ENCODE results near the gene TPD52L1. TPM values are rescaled to one million over a fixed set of nuclear protein-coding genes. Genes with fewer than 3 reads are reported as not detected.

Gene TPD52L1
- total RNA-seq, 1 donor from 2014 or later: 7.2 TPM

DNA sequence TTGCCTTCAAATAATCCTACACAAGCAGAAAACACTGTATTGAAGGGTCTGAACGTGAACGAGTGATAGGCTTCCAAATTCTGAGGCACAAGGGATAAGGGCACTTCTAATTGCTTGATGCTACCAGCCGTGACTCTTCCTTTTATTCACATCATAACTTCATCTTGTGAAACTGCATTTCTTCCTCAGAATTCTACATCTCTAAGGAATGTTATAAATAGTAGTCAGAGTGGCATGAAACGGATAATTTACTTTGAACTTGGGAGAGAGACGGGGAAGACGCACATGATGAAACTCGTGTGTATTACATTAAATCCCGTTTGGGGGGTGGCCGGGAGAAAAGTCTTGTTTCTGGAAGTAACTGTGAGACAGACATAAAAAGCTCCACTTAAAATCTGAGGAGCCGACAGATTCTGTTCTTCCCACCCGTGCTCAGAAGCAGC, 147.4 kb downstream of the TPD52L1 start:
- Mint-ChIP-seq H3K9me3 (ENCODE audit: unreplicated experiment) (peaks cover 7% of the 10 kb centered on the region), H3K27ac (ENCODE audit: unreplicated experiment) (peak overlapping the region; percentile 91), H3K27me3 (ENCODE audit: unreplicated experiment) (no peaks in the 10 kb centered on the region), H3K4me1 (ENCODE audit: unreplicated experiment) (peaks cover 27% of the 10 kb centered on the region), H3K4me3 (ENCODE audit: unreplicated experiment) (peak overlapping the region; percentile 85), H3K36me3 (ENCODE audit: unreplicated experiment) (peaks cover 30% of the 10 kb centered on the region)
- TF ChIP-seq, protein P1, sequence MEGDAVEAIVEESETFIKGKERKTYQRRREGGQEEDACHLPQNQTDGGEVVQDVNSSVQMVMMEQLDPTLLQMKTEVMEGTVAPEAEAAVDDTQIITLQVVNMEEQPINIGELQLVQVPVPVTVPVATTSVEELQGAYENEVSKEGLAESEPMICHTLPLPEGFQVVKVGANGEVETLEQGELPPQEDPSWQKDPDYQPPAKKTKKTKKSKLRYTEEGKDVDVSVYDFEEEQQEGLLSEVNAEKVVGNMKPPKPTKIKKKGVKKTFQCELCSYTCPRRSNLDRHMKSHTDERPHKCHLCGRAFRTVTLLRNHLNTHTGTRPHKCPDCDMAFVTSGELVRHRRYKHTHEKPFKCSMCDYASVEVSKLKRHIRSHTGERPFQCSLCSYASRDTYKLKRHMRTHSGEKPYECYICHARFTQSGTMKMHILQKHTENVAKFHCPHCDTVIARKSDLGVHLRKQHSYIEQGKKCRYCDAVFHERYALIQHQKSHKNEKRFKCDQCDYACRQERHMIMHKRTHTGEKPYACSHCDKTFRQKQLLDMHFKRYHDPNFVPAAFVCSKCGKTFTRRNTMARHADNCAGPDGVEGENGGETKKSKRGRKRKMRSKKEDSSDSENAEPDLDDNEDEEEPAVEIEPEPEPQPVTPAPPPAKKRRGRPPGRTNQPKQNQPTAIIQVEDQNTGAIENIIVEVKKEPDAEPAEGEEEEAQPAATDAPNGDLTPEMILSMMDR (IDR thresholded peaks at IDR 0.05): no peak
- no peak for DNase-seq (ENCODE audit: extremely low spot score, unreplicated experiment)

DNA sequence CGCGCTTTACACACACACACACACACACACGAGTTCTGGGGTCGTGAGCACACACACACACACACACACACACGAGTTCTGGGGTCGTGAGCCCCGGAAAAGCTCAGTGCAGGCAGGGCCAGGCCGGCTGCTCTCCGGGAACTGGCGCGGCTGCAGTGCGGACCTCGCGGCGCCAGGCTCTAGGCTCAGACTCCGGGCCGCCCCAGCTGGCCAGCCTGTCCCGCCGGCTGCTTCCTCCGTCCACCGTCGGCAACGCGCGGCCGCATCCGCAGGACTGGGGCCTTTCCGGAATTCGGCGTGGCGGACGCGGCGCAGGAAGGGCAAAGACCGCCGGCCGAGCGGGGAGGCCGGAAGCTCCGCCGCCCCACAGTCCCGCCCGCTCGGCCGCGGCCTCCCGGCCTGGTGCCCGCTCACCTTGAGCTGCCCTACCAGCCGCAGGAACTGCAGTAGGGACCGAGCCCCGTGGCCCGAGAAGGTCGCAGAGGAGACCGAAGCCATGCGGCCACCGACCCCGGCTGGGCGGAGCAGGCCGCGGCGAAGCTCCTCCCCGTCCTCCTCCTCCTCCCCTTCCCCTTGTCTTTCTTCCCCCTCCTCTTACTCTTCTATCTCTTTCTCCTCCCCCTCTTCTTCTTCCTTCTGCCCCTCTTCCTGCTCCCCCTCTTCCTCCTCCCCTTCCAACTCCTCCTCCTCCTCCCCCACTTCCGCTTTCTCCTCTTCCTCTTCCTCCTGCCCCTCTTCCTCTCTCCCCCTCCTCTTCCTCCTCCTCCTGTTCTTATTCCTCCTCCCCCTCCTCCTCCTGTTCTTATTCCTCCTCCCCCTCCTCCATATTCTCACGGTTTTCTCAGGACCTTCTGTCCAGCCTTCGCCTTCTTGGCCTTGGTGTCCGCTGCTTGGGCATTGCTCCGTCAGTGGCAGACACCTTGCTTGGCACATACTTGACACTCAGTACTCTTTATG, 148.1 kb downstream of the TPD52L1 start, which contains the start of gene HDDC2:
TSS of gene HDDC2 (minus strand) at position 533 of the 957 bp plus-strand sequence. CDS start at position 498, 35 bp downstream.
- peak; percentile 91 for DNase-seq (ENCODE audit: extremely low spot score, unreplicated experiment)
- Mint-ChIP-seq H3K36me3 (ENCODE audit: unreplicated experiment) (peaks cover 26% of the 10 kb centered on the region), H3K4me1 (ENCODE audit: unreplicated experiment) (peaks cover 33% of the 10 kb centered on the region), H3K27ac (ENCODE audit: unreplicated experiment) (peak within 1 kb of the TSS; percentile 91), H3K27me3 (ENCODE audit: unreplicated experiment) (no peaks in the 10 kb centered on the region), H3K9me3 (ENCODE audit: unreplicated experiment) (peaks cover 7% of the 10 kb centered on the region), H3K4me3 (ENCODE audit: unreplicated experiment) (peak within 1 kb of the TSS; percentile 85)
- TF ChIP-seq, protein P1 (IDR thresholded peaks at IDR 0.05): no peak

DNA sequence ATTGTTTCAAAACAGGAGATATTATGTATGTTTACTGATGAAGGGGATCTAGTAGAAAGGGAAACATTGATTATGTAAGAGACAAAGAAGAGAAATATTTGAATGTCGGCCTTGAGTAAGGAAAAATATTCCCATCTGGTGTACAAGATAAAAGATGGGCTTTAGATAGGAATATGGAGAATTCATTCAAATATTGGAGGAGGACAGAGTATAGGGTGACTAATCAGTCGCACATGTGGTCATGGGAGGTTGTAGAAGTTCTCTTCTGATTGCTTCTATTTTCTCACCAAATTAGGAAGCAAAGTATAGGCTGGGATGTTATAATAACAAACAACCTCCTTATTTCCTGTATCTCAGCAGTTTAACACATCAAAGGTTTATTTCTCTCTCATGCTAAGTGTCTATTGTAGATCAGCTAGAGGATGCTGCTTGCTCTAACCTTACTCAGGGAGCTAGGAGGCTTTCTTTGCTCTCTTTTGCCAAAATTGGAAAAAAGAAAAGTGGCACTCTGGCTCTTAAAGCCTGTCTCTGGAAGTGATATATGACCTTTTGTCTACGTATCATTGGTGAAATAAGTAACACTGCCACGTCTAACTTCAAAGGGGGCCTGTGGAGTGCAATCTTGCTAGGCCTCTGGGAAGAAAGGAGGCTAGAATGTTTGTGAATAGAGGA, 149.4 kb downstream of the TPD52L1 start:
- peak overlapping the region; percentile 85 for H3K4me3 Mint-ChIP-seq (ENCODE audit: unreplicated experiment)

DNA sequence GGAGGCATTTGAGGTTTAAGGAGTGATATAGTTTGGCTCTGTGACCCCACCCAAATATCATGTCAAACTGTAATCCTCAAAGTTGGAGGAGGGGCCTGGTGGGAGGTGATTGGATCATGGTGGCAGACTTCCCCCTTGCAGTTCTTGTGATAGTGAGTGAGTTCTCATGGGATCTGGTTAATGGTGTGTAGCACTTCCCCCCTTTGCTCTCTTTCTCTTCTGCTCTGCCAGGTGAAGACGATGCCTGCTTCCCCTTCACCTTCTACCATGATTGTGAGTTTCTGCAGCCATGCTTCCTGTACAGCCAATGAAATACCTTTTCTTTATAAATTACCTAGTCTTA, 149.9 kb downstream of the TPD52L1 start:
- peaks cover 43% of the 10 kb centered on the region for H3K4me1 Mint-ChIP-seq (ENCODE audit: unreplicated experiment)
- TF ChIP-seq, protein P1 (IDR thresholded peaks at IDR 0.05): no peak
- no peak overlapping the region for H3K27ac Mint-ChIP-seq (ENCODE audit: unreplicated experiment)
- H3K9me3 Mint-ChIP-seq (ENCODE audit: unreplicated experiment): peaks cover 7% of the 10 kb centered on the region
- DNase-seq (ENCODE audit: extremely low spot score, unreplicated experiment): no peak
- H3K27me3 Mint-ChIP-seq (ENCODE audit: unreplicated experiment): no peaks in the 10 kb centered on the region
- H3K36me3 Mint-ChIP-seq (ENCODE audit: unreplicated experiment): peaks cover 12% of the 10 kb centered on the region
- no peak overlapping the region for H3K4me3 Mint-ChIP-seq (ENCODE audit: unreplicated experiment)

More for the DNA sequence above, 149.4 kb downstream of the TPD52L1 start:
- Mint-ChIP-seq H3K4me1 (ENCODE audit: unreplicated experiment) (peaks cover 41% of the 10 kb centered on the region), H3K27me3 (ENCODE audit: unreplicated experiment) (no peaks in the 10 kb centered on the region), H3K9me3 (ENCODE audit: unreplicated experiment) (peaks cover 7% of the 10 kb centered on the region), H3K36me3 (ENCODE audit: unreplicated experiment) (peaks cover 16% of the 10 kb centered on the region), H3K27ac (ENCODE audit: unreplicated experiment) (no peak overlapping the region)
- TF ChIP-seq, protein P1 (IDR thresholded peaks at IDR 0.05): no peak
- DNase-seq (ENCODE audit: extremely low spot score, unreplicated experiment): no peak
